GM19467 (cell line): ENCODE results near the gene NDUFS1.
"Not testable (repeated sequence)": the region's sequence is repeated elsewhere in the genome, so short reads cannot be mapped to it uniquely, and the experiment has no call there.

ENCODE experiments used
- ATAC-seq: cut with Tn5 transposase; IDR thresholded peaks from one replicate; pipeline ENCODE4 v1.9.1; 2021; ENCODE audit warnings: mild to moderate bottlenecking, moderate library complexity; ENCODE audit not compliant: unreplicated experiment

The NDUFS1 gene

DNA sequence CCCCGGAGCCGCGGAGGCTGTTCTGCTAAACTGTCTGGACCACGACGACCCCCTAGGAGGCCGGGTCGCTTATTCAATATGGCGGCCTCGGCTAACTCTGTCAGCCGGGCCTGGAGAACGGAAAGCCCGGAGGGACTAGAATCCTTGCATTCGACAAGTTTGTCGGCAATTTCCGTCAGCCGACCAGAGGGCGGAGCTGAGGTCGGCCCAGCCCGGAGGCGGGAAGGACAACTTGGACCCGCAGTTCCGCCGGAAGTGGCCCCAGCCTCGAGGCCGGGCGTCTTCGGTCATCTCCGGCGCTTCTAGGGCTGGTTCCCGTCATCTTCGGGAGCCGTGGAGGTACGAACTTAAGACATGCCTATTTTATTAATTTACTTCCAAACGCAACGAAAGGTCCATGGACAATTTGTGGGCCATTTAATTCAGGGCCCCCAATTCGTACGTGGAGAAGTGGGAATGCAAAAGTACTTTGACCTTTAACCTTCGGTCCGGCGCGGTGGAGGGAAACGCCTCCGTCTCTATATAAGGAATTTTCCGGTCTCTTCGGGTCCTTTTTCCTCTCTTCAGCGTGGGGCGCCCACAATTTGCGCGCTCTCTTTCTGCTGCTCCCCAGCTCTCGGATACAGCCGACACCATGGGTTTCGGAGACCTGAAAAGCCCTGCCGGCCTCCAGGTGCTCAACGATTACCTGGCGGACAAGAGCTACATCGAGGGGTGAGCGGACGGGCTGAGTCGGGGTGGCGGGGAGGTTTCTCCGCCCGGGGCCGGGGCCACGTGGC lies at the start of gene NDUFS1, which contains the start of gene EEF1B2:
Gene NDUFS1 (minus strand): TSS at position 99 of the 779 bp plus-strand sequence. CDS start 5,766 bp downstream, outside the sequence.
Gene EEF1B2 (plus strand): TSS at position 550 of the 779 bp plus-strand sequence. CDS start 85 bp downstream, at position 635.
- peak; percentile 92 for ATAC-seq

DNA sequence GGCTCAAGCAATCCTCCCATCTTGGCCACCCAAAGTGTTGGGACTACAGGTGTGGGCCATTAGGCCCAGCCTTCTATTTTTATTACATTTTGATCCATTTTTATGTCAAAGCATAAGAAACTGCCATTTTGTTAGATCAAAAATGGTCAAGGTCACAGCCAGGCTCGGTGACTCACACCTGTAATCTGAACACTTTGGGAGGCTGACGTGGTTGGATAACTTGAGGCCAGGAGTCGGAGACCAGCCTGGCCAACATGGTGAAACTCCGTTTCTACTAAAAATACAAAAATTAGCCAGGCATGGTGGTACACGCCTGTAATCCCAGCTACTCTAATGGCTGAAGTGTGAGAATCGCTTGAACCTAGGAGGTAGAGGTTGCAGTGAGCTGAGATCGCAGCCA lies 49.7 kb upstream of the NDUFS1 start:
- ATAC-seq = no peak

DNA sequence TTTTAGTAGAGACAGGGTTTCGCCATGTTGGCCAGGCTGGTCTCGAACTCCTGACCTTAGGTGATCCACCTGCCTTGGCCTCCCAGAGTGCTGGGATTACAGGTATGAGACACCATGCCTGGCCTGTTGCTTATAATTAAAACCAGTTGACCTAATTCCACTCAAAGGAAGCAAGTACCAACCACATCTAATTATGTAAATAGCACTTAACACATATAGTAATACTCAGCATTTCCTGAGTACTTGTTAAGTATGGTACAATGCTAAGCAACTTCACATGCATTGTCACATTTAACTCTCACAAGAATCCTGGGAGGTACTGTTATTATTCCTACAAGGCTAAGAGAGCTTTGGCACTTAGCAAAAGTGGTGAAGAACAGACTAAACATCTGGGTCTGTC lies 48.1 kb upstream of the NDUFS1 start:
- ATAC-seq = not testable (repeated sequence)

DNA sequence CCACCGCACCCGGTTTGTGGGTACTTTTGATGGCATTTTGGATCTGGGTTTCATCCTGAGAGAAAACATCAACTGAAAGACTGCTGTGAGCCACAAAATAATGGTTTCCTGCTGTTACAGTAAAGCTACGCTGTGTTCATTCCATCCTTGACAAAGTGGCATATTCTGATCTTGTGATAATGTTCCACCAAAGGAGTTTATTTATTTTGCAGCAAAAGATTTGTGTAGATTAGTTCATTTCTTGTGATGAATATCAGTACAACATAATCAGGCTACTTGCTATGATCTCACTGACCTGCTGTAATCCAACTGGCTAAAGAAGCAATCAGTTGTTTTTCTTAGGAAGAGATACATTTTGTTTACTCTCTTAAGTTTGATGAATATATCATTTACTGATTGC lies 45.5 kb upstream of the NDUFS1 start:
- no peak for ATAC-seq

DNA sequence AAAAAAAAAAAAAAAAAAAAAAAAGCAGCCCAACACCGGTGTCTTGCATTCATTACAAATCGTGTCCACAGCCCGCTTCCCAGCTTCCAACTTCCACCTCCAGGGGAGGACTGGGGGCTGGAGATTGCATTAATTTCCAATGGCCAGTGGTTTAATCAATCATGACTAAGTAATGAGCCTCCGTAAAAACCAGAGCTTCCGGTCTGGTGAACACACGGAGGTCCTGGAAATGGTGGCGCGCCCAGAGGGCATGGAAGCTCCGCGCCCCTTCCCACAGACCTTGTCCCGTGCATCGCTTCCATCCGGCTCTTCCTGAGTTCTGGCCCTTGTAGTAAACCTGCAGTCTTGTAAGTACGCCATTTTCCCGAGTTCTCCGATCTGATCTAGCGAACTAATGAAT lies 44.1 kb upstream of the NDUFS1 start:
- ATAC-seq = no peak

DNA sequence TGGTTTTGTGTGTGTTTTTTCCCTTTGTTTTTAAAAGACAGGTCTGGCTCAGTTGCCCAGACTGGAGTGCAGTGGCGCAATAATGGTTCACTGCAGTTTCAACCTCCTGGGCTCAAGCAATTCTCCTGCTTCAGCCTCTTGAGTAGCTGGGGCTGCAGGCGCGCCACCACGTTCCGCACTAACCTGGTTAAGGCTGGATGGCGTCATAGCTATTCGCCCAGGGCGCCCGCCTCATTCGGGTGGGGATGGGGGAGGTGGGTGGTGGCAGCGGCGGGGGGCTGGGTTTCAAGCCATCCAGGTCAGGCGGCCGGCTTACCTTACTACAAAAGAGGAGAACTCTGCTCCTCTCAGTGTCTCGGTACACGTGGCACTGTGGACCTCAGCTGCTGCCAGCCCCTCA lies 43.2 kb upstream of the NDUFS1 start:
- ATAC-seq = no peak

DNA sequence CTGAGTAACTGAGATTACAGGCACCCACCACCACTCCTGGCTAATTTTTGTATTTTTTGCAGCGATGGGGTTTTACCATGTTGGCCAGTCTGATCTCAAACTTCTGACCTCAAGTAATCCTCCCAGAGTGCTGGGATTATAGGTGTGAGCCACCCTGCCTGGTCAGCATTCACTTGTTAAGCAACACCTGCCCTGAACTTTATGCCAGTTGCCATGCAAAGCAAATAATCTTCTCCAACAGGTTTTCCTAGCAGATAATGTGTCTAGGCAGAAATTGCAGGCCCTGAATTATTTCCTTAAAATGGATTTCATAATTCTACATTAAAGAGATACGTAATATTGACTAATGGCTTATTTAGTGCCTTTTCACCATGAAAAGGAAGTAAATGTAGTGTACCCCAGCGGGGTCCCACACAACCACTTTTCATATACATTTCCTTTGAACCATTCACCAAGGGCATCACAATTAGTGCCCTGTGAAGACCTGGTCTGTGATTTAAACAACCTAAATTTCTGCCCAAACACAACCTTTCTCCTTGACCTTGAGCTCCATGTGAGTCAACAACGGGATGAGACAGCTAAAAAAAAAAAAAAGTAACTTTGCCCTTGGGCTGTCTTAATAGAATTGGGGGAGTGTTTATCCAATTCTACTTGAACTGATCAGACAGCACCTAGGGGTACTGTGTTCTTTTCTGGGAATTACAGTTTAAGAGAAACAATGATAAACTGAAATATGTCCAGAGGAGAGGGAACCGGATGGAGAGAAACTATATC lies 42.0 kb upstream of the NDUFS1 start:
- no peak for ATAC-seq

DNA sequence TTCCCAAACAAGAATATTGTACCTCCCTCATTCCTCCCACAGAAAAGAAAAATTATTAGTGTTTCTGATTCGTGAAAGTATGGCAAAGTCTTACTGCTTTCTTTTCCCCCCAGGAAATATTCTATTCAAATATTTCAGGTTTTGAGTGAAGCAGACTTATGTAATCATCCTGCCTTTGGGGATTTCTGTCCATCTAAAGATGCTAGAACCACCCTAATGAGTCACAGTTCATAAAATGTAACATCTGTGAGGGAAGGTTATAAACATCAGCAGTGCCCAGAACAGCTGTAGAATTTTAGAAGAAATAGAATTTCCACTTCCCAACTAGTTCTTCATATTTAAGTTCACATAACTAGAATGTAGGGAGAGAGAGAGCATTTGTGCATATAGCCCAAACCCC lies 39.4 kb upstream of the NDUFS1 start:
- ATAC-seq = no peak

DNA sequence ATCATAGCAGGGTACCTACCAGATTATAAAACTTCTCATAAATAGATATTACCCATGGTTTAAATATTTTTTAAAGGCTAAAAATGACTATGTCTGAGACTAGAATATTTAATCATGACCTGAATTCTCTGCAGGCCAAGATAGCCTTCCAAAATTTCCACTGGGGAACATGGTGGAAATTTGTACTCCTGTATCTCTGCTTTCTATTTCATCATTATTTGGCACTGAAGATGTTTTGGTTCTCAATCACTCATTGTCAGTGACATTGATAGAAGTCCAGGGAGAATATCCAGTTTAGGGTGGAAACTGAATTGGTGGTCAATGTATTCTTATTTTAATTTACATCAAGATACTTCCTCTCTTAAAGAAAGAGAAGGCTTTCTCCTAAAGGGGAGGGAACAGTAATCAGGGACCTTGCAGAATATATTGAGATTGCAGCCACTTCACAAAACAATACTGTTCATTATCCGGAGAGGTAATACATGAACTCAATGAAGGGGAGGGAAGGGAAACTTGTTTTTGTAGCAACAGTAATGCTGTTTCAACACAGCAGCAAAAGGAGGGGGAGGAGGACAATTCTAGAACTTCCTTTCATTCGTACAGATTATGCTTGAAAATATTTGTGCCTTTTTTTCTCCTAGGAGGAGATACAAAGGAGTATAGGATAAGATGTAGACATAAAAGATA lies 34.6 kb upstream of the NDUFS1 start:
- ATAC-seq = no peak

DNA sequence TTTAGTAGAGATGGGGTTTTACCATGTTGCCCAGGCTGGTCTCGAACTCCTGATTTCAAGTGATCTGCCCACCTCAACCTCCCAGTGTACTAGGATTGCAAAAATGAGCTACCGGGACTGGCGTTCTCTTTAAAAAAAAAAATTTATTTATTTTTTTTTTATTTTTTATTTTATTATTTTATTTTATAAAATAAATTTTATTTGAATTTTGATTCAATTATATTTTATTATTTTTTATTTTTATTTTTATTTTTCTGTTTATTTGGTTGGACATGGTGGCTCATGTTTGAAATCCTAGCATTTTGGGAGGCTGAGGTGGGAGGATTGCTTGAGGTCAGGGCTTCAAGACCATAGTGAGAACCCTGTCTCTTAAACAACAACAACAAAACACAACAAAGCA lies 32.9 kb upstream of the NDUFS1 start:
- ATAC-seq = no peak

DNA sequence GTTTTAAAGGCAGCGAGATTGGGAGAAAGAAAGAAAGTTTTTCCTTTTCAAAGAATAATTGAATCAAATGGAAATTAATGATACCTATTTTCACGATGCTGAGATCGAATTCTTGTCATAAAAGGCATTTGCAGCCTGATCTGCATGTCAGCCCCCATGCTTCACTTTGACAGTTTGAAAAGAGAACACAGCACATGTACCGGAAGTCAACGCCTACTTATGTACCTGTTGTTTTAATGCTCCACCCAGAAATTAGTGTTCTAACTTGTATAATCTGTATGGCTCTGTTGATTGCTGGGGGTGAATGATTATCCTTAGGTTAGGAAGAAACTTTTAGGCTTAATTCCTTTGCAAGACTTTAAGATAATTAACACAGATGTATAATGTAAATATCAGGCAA lies 31.4 kb upstream of the NDUFS1 start:
- ATAC-seq = no peak

DNA sequence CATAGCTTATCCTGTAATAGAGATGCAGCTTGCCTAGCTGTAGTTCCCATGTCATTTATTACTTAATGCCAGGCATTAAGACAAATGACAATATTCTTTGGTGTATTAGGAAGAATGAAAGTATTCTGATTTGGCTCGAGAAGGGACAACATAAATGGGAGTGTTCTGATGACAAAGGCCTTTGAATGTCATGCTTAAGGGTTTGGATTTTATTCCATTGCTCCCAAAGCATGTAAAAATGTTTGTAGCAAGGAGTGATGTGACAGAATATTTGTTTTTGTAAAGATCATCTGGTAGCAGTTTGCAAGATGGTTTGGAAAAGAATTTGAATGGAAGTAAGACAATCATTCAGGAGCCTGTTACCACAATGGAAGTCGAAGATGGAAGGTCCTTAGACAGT lies 30.9 kb upstream of the NDUFS1 start:
- no peak for ATAC-seq

DNA sequence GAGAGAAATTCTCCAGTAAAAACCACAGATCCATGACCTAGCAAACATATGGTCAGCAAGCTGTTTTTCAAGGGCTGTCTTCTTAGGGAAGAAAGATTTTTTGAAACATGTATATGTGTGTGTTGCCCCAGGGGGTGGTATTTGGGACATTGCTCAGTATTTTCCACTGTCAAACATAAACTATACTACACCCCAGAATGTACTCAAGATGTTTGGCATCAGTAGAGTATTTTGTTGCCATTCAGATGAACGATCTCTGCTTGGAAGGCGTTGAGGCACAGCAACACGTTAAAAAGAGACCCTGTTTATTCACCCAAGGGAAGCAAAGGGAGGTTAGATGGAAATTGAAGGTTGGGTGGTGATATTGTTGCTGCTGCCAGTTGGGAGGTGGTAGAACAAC lies 30.4 kb upstream of the NDUFS1 start:
- no peak for ATAC-seq

DNA sequence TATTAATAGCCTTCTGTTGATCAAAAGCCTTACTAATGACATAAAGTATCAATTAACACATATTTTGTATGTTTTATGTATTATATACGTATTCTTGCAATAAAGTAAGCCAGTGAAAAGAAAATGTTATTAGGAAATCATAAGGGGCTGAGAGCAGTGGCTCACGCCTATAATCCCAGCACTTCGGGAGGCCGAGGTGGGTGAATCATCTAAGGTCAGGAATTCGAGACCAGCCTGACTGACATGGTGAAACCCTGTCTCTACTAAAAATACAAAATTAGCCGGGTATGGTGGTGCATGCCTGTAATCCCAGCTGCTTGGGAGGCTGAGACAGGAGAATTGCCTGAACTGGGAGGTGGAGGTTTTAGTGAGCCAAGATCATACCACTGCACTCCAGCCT lies 22.3 kb upstream of the NDUFS1 start:
- not testable (repeated sequence) for ATAC-seq

DNA sequence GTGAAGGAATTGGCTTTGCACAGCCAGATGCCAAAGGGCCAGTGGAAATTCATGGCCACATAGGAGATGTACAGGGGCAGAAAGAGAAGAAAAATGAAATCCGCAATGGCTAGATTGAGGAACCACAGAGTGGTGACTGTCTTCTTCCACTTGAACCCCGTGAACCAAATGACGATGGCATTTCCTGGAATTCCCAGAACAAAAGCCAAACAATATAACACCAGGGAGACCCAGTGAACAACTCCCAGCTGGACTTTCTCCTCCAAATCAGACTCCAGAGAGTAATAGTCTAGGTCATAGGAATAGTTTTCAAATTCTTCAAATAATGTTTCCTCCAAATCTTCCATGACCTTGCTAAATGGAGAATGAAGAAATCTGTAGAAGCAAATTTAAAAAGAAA lies 17.7 kb upstream of the NDUFS1 start:
- no peak for ATAC-seq

DNA sequence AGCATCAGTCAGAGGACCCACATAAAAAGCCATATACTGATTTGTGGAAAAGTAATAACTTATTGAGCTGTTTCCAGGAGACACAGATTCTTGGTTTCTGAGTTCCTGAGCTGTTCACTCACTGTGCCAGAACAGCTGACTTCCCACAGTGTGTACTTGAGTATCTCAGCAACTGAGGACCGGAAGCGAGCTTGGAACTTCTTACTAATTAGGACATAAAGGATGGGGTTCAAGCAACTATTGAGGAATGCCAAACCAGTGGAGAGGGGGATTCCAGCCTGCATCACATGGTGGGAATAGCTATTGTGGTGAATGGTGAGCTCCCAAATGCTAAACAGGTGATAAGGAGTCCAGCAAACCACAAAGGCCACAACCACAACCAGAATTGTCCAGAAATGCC lies 16.9 kb upstream of the NDUFS1 start:
- no peak for ATAC-seq

DNA sequence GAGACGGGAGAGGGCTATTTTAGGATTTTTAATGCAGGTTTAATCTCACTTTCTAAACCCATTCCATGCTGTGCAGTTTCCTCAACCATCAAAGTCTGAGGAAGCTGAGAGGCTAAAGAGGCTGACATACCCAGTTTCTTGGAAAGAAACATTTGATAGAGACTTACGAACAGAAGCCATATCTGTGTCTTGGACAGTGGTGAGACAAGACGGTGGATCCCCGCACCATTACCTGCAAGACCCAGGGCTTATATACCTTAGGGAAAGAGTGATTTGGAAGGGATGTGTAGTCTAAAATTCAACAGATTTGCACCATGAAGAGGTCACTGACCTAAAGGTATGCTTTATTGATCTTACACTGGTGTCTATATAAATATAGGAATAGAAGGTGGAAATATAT lies 13.9 kb upstream of the NDUFS1 start:
- no peak for ATAC-seq

DNA sequence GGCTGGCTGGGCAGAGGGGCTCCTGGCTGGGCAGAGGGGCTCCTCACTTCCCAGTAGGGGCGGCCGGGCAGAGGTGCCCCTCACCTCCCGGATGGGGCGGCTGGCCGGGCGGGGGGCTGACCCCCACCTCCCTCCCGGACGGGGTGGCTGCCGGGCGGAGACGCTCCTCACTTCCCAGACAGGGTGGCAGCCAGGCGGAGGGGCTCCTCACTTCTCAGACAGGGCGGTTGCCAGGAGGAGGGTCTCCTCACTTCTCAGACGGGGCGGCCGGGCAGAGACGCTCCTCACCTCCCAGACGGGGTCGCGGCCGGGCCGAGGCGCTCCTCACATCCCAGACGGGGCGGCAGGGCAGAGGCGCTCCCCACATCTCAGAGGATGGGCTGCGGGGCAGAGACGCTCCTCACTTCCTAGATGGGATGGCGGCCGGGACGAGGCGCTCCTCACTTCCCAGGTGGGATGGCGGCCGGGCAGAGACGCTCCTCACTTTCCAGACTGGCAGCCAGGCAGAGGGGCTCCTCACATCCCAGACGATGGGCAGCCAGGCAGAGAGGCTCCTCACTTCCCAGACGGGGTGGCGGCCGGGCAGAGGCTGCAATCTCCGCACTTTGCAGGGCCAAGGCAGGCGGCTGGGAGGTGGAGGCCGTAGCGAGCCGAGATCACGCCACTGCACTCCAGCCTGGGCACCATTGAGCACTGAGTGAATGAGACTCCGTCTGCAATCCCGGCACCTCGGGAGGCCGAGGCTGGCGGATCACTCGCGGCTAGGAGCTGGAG lies 12.6 kb upstream of the NDUFS1 start:
- not testable (repeated sequence) for ATAC-seq

DNA sequence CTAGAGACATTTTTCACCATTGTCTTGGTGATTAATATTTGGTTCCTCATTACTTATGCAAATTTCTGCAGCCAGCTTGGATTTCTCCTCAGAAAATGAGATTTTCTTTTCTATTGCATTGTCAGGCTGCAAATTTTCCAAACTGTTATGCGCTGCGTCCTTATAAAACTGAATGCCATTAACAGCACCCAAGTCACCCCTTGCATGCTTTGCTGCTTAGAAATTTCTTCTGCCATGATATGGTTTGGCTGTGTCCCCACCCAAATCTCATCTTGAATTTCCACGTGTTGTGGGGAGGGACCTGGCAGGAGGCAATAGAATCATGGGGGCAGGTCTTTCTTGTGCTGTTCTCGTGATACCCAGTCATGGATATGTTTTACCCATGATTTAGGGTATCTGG lies 9.0 kb upstream of the NDUFS1 start:
- ATAC-seq = not testable (repeated sequence)

DNA sequence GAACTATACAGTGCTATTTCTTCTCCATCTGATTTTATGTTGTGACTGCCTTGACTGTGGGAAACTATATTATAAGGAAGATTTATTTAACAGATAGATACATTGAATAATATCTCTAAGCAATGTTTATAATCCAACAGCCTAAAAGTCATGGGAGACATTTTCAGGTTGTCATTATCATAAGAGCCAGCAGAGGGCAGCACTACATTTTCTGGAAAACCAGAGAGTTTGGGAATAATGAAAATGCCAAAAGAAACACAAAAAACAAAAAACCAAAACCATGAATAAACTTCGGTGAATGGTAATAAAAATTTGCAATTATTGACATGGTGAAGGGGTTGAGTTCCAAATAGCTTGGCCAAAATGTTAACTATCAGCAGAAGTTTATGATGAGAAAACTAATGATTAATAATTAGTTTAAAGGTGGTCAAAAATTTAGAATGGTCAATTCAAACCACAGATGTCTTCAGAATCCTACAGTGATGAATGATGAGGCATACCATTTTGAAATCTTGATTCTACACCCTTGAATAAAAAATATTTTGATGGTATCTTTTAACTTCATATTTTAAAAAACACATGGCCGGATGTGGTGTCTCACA lies 5.1 kb upstream of the NDUFS1 start:
- ATAC-seq = no peak
